RWPE1 (cell line): ENCODE measurements around the gene CDC42EP4.

Source experiments
- CTCF ChIA-PET: fragments of 350-600 bp; sonication (Branson Sonifier 250); formaldehyde crosslinking; extraction: SDS; loops from one replicate; lab custom pipeline; 2021; lab: Yijun Ruan, JAX
- POLR2A ChIA-PET: fragments of 400-600 bp; formaldehyde crosslinking; extraction: SDS; loops from one replicate; lab custom pipeline; 2020; ENCODE audit warnings: antibody characterized with exemption; ENCODE audit not compliant: low non-redundant PET; lab: Yijun Ruan, JAX
- DNase-seq: peaks from one replicate; pipeline ENCODE4 v3.0.0; 2012; ENCODE audit warnings: low spot score
- H3K27ac ChIP-seq: fragments of 450-650 bp; 2 replicates; pipeline ENCODE4 v1.5.1; 2017
- CTCF ChIP-seq: fragments of 450-650 bp; conservative IDR thresholded peaks from 2 replicates; pipeline ENCODE4 v1.5.1; 2017; ENCODE audit warnings: low read depth, mild to moderate bottlenecking

Gene CDC42EP4

GRCh38 chr17:73325527-73325842 is 13.7 kb upstream of the CDC42EP4 start:
- DNase-seq = no peak
- no peak for TF ChIP-seq CTCF
- CTCF ChIA-PET = no interaction called here
- H3K27ac ChIP-seq = peak overlapping the region; percentile 80
- POLR2A ChIA-PET = no interaction called here

- ChIA-PET CTCF (no interaction called here), POLR2A (no interaction called here)
- DNase-seq = no peak
- TF ChIP-seq CTCF = no peak
- peak overlapping the region; percentile 80 for H3K27ac ChIP-seq
These were observed 13.1 kb upstream of the CDC42EP4 start for GRCh38 chr17:73324711-73325526.

- DNase-seq = no peak
- no peak for TF ChIP-seq CTCF
- ChIA-PET CTCF (interaction anchor here (0.6 kb wide), 1 partner anchor 69 kb away, joined by 5 read pairs; no protein-coding TSS in a partner anchor), POLR2A (interaction anchor here (0.6 kb wide), 1 partner anchor 879 kb away, joined by 3 read pairs; the partner anchor contains the start of gene RPL38)
- H3K27ac ChIP-seq = peak overlapping the region; percentile 80
These were observed 12.3 kb upstream of the CDC42EP4 start for GRCh38 chr17:73324160-73324475.

- ChIA-PET CTCF (interaction anchor here (0.6 to 1.1 kb wide), 3 partner anchors 25 to 767 kb away, joined by 3 to 5 read pairs (median 3); no protein-coding TSS in a partner anchor), POLR2A (interaction anchor here (0.6 kb wide), 1 partner anchor 880 kb away, joined by 3 read pairs; the partner anchor contains the start of gene RPL38)
- DNase-seq = no peak
These were observed 11.8 kb upstream of the CDC42EP4 start for GRCh38 chr17:73323409-73324159.

GRCh38 chr17:73320601-73321264 is 8.9 kb upstream of the CDC42EP4 start:
- H3K27ac ChIP-seq = peak overlapping the region; percentile 52
- ChIA-PET CTCF (interaction anchor here (0.6 kb wide), 1 partner anchor 47 kb away, joined by 3 read pairs; no protein-coding TSS in a partner anchor), POLR2A (interaction anchor here (0.6 kb wide), 1 partner anchor 19 kb away, joined by 4 read pairs; no protein-coding TSS in a partner anchor)
- no peak for TF ChIP-seq CTCF
- no peak for DNase-seq

More at GRCh38 chr17:73323409-73324159, 11.8 kb upstream of the CDC42EP4 start:
- H3K27ac ChIP-seq = peak overlapping the region; percentile 80
- no peak for TF ChIP-seq CTCF

GRCh38 chr17:73319766-73320165 is 8.0 kb upstream of the CDC42EP4 start:
- no peak for DNase-seq
- CTCF ChIA-PET = no interaction called here
- TF ChIP-seq CTCF = no peak
- no peak overlapping the region for H3K27ac ChIP-seq
- POLR2A ChIA-PET = no interaction called here
